Eye (tissue), 1 donor: ENCODE measurements around the gene RTN3.
"Not testable (repeated sequence)": the region's sequence is repeated elsewhere in the genome, so short reads cannot be mapped to it uniquely, and the experiment has no call there.

Experiments used
- DNase-seq: peaks from one replicate; pipeline ENCODE4 v3.0.0-alpha.2; 2015

Gene RTN3, protein sequence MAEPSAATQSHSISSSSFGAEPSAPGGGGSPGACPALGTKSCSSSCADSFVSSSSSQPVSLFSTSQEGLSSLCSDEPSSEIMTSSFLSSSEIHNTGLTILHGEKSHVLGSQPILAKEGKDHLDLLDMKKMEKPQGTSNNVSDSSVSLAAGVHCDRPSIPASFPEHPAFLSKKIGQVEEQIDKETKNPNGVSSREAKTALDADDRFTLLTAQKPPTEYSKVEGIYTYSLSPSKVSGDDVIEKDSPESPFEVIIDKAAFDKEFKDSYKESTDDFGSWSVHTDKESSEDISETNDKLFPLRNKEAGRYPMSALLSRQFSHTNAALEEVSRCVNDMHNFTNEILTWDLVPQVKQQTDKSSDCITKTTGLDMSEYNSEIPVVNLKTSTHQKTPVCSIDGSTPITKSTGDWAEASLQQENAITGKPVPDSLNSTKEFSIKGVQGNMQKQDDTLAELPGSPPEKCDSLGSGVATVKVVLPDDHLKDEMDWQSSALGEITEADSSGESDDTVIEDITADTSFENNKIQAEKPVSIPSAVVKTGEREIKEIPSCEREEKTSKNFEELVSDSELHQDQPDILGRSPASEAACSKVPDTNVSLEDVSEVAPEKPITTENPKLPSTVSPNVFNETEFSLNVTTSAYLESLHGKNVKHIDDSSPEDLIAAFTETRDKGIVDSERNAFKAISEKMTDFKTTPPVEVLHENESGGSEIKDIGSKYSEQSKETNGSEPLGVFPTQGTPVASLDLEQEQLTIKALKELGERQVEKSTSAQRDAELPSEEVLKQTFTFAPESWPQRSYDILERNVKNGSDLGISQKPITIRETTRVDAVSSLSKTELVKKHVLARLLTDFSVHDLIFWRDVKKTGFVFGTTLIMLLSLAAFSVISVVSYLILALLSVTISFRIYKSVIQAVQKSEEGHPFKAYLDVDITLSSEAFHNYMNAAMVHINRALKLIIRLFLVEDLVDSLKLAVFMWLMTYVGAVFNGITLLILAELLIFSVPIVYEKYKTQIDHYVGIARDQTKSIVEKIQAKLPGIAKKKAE

DNA sequence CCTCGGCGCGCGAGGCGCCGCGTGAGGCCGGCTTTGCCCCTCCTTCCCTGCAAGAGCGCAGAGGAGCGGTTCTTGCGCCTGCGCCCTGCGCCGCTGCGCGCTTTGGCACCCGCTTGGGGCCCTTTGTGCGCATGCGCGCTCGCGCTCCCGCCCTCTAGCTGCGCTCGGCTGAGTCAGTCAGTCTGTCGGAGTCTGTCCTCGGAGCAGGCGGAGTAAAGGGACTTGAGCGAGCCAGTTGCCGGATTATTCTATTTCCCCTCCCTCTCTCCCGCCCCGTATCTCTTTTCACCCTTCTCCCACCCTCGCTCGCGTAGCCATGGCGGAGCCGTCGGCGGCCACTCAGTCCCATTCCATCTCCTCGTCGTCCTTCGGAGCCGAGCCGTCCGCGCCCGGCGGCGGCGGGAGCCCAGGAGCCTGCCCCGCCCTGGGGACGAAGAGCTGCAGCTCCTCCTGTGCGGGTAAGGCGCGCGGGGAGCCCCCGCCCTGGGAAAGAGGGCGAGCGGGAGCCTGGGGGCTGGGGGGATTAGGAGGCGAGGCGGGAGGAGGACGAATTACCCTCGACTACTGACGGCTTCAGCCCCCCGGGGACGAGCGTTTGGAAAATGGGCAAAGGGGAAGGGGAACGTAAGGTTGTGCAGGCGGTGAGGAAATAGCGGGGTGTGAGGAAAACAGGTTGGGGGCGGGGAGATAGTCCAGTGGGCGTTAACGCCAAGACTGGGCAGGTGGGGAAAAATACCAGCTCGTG, at the start of gene RTN3:
TSS of gene RTN3 (plus strand) at position 180 of the 745 bp plus-strand sequence. CDS start at position 317, 137 bp downstream.
- peak; percentile 99 for DNase-seq

DNA sequence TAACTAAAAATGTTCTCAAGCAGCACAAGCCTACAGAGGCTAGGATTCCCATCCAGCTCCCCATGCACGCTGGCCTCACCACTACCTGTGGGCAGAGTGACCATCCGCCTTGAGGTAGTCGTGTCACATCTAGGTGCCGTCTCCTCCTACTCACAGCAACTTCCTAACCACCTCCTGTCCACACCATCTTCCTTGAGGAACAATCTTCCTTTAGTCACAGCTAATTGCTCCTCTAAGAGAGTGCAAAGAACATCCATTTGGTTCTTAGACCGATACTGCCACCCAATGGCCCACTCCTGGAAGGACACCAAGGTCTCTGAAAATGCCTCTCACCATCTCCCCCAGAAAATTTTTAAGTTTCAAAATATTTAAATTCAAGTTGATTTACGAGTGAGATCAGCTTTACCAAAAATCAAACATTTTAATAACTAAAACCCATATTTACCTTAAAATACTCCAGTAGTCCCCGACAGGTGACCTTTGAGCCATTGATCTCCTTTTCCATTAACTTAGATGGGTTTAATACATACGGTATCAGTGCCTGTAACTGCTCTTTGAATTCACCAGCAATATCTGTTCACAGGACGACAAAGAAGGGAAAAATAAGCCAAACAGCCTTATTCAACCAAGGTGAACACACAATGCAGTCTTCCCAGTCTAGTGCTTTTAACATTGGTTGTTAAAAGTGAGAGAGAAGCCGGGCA, 45.4 kb upstream of the RTN3 start:
- DNase-seq, result peak; percentile 86

DNA sequence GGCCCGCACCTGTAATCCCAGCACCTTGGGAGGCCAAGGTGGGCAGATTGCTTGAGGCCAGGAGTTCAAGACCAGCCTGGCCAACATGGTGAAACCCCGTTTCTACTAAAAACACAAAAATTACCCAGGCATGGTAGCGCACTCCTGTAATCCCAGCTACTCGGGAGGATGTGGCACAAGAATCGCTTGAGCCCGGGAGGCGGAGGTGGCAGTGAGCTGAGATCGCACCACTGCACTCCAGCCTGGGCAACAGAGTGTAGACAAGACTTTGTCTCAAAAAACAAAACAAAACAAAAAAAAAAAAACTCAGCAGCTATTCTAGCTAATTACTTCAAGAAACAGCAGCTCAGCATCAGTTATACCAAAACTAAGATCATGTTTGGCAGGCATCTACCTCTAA, 42.9 kb upstream of the RTN3 start:
- DNase-seq, result not testable (repeated sequence)

DNA sequence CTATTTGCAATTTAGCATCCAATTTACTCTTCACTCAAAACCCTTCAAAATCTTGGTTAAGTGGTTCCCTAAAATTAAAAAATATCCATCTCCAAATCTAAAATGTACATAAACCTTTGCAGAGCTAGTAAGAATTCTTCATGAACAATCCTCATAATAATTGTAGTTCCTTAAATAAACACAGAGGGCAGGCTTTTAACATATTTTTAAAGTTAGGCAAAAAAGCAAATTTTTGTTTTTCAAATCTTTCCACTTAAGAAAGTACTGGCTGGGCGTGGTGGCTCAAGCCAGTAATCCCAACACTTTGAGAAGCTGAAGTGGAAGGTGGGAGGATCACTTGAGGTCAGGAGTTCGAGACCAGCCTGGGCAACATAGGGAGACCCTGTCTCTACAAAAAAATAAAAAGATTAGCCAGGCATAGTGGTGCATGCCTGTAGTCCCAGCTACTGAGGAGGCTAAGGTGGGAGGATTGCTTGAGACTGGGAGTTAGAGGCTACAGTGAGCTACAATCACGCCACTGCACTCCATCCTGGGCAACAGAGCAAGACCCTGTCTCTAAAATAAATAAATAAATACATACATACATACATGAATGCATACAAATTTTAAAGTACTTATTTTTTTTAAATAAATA, 42.0 kb upstream of the RTN3 start:
- DNase-seq, result peak; percentile 25

DNA sequence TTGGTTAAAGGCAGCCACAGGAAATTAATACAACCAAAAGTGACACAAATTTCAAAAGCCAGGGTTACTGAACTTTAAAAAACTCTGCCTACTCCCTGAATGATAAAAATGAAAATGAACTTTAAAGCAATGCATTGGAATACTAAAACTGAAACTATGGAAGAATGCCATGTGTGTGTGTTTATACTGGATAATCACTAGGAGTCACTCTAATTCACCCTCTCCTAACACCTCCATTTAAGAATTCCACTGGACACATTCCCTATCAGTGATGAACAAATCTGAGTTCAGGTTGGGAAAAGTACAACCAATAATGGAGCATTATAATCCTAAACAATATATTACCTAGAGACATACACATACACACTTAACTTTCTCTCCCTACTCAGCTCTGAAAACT, 39.6 kb upstream of the RTN3 start:
- DNase-seq, result no peak

DNA sequence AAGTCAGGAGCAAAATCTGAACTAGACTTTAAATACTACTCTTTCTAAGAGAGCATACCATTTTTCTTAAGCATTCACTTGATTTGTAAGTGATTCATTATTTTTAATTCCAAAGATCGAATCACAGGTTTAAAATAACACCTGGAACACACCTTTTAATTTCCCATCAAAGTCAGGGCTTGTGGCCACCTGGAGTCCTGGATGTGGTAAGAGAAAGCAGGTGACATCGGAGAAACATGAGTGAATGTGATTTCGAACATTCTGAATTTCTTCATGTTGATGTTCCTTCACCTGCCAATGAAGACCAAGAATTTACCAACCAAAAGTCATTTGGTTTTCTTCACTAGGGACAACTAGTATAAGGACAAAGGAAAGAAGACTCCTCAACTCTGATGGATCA, 38.1 kb upstream of the RTN3 start:
- no peak for DNase-seq

DNA sequence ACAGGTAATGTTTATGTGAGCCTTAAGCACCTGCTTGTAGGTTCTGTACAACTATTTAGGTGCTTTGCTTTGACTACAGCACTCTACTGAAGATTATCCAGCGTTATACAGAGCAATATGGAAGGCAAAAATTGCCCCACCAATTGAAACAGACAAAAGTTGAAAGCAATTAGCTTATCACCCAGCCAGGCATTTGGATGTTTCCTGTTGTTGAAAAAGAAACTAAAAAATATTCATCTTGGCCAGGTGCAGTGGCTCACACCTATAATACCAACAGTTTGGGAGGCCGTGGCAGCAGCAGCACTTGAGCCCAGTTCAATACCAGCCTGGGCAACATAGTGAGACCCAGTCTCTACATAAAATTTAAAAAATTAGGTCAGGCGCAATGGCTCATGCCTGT, 28.6 kb upstream of the RTN3 start:
- no peak for DNase-seq

DNA sequence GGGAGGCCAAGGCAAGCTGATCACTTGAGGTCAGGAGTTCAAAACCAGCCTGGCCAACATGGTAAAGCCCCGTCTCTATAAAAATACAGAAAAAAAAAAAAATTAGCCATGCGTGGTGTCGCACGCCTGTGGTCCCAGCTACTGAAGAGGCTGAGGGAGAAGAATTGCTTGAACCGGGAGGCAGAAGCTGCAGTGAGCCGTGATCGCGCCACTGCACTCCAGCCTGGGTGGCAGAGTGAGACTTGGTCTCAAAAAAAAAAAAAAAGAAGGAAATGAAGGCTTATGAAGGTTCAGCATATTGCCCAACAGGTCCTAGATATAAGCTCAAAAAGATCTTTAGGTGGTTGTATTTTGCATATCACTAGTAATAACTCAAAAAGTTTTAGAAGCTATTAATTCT, 20.3 kb upstream of the RTN3 start:
- DNase-seq, result no peak

DNA sequence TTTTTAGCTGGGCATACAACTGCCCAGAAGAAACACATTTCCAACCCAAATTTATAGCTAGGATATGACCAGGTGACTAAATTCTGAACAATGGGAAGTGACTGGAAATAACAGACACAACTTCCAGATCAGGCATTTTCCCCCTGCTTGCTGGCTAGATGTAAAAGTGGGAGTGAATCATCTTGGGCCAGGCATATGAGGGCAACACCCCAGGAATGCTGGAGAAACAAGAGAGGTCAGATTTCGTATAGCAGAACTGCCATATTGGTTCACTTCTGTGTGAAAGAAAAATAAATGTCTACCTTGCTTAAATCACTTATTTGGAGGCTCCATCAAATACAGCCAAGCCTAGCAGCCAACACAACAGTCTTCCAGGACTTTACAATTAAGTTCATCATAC, 17.5 kb upstream of the RTN3 start:
- no peak for DNase-seq

DNA sequence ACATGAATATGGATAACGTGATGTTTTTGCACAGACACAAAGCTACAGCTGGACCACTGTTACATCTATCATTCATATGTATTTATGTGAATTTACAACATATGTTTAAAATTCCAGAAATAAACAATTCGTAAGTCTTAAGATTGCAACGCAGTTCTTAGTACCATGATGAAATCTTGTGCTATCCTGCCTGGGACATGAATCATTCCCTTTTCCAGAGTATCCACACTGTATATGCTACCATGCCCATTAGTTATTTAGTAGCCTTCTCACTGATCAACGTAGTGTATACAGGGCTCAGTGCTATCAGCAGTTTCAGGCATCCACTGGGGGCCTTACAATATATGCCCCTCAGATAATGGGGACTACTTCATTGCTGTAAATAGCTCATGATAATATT, 14.4 kb upstream of the RTN3 start:
- no peak for DNase-seq

DNA sequence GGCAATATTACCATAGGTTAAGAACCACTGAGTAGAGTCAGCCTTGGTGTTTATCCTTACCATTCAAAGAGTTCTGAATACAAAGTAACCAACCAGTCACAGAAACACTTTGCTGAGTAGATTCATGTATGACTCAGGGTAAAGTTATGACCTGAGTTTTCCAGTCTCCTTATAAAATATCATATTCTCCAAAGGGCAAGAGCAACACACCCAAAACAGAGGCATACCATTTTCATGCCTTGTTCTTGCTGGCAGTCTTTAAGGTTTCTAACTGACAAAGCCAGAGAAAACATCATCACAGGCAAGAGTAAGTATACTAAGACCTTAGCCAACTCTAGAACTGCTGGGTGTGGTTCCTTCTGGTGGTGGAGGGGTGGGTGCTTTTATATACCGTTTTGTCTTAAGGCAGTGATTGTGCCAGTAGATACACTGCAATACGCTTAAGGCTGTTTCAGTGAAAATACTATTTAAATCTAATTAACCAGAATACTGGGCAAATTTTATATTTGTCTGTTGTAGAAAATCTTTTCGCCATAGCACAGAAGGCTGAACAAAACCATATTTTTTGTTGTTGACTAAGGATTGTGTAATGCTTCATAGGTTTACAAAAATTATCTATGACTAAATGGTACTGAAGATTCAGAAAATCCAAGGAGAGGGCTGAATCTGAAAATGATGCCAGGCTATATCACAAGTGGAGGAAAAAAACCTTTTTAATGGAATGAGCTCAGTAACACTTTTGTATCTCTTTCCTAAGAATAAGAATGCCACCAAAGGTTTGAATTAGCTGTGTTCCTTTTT, 13.1 kb upstream of the RTN3 start:
- DNase-seq, result no peak

DNA sequence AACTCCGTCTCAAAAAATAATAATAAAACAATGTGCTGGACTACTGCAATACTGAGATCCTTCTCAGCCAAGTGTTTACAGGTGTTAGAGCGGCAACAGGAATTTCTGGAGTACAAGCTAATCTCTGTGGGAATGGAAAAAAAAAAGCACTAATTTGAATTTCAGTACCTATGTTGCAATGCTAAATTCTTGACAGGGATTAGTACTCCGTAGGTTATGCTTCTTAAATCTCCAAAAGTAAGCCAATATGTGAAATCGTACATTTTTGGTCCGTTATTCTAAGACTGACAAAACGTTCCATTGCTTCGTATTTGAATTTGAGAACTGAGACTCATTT, 11.2 kb upstream of the RTN3 start:
- no peak for DNase-seq

DNA sequence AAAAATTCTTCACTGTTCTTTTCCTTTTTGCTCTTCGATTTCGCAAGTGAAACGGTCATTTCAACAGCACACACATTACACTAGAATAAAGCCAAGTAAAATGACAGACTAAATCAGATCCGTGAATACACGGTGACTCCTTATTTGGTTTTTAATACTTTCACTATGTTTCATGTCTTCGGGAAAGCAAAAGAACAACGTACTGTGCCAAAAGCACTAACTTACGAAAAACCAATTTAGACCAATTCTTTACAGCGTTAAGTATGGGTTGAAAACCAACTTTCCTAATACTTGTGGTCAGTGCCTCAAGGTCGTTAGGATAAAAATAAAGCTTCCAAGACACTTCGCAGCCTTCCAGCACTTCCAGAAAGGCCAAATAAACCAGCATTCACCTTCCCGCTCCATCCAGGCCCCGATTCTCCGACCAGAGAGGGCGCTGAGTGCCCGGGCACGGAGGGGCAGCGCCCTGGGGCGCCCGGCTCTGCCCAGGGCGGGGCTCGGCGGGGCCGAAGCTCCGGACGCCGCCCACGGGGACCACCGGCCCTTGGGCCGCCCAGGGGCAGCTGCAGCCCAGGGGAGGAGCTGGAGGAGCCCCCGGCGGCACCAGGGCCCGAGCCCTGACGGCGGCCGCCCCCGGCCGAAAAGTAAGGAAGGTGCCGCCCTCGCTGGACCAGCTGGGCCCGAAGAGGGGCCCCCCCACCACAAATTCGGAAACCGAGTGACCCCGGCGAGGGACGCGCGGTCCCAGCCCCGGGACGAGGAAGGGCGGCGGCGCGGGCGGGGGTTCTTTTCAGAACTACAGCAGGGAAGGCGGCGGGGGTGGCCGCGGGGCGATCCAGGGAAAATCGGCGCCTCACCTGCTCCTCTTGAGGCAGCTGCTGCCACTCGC, 10.6 kb upstream of the RTN3 start:
- peak; percentile 70 for DNase-seq

DNA sequence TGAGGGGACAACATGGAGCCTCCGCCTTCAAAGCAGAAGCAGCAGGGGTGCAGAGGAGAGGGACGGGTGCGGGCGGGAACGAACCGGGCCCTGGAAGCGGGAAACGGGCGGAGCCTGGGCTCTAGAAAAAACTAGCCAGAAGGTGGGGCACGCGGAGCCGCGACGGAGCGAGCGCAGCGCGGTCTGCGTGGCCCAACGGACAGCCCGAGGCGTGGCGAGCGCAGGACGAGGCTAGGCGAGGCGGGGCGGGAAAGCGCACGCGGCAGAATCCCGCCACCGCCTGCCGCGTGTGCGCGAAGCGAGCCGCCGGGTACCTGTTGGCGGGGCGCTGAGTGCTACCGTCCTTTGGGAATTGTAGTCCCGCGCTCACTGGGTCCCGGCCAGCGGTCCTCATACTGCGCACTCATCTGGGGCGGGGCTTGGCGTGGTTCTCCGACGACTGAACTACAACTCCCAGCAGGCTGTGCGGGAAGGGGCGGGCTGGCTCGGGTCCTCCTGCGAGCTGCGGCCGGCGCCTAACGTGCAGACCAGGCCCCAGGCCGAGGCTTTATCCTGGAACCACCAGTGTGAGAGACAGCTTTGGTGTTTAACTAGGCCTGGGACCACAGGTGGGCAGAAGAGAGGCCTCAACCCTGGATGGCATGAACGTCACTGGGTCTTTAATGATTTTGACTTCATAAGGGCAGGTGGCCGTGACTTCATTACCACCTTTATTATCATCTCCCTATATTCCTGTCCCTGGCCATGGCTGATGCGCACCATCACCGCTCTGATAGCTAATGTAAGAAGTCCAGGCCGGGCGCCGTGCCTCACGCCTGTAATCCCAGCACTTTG, 9.8 kb upstream of the RTN3 start, which contains the start of gene ATL3:
TSS of gene ATL3 (minus strand) at position 55 of the 834 bp plus-strand sequence. CDS start at position 14, 41 bp downstream.
- peak; percentile 98 for DNase-seq

DNA sequence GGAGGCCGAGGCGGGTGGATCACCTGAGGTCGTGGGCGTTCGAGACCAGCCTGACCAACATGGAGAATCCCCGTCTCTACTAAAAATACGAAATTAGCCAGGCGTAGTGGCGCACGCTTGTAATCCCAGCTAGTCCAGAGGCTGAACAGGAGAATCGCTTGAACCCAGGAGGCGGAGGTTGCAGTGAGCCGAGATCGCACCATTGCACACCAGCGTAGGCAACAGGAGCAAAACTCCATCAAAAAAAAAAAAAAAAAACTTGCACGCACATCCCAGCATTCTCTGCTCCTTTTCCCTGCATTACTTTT, 9.2 kb upstream of the RTN3 start:
- no peak for DNase-seq

DNA sequence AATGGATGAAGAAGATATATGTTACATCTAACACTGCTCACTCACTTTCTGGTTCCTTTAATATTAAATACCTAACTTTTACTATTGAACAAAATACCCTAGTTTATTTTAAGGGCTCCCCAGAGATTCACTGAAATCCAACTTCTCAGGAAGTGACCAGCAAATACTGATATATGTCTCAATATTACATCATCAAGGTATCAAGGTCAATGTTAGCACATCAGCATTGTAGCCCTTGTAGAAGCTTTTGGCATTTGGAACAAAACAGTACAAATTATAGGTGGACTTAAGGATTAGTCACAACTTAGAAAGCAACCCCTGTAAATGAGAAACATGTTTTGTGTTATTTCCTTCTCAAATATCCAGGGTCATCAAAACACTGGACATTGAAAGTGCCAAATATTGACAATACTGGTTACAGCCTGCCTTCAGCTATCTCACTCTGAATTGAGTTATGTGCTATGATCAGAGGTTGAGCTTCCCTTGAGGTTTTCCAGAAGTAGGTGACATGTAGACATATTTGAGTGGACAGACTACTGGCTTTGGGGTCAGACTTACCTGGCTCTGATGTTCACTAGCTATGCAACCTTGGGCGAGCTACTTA, 8.3 kb upstream of the RTN3 start:
- no peak for DNase-seq

DNA sequence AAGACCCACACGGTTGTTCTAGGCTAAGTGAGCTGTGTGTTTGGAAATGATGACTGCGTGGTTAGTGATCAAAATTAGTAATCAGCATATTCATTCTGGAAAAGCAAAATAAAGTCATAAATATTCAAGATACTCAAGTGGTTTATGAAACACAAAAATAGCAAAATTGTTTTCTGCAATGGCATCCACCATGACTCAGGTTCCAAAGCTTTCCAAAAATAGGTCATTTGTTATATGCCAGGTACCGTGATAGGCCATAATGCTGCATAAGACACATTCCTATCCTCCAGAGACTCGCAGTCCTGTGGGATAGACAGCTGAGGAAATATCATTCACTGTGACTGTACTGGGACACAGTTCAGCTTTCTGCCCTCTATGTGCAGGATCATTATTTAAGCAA, 7.7 kb upstream of the RTN3 start:
- no peak for DNase-seq

DNA sequence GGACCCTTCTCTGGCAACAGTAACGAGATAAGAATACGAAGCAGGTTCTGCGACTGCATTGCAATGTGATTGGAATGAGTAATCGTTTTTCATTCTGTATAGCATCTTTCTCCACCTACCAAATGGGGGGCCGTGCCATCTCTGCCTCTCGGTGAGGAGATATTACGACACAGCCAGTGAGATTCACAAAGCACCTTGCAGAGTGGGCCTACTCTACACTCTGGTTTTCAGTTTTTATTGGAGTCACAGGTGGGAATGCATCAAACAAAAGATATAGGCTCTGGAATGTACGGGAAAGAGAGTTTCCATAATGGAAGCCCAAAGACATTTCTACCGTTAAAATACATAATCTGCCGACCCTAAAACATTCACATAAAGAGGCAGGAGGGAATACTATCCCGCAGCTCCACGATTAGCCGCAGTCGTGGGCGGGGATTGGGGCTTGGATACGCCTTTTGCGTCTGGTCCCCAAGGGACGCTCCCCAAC, 423 bp upstream of the RTN3 start:
- no peak for DNase-seq
